ENCODE results near the gene IGF2BP2. TPM values are rescaled to one million over a fixed set of nuclear protein-coding genes. Genes with fewer than 3 reads are reported as not detected.
"Not testable (repeated sequence)": the region's sequence is repeated elsewhere in the genome, so short reads cannot be mapped to it uniquely, and the experiment has no call there.

The IGF2BP2 gene
- total RNA-seq, 1 donor from 2014 or later = 17.9 TPM

DNA sequence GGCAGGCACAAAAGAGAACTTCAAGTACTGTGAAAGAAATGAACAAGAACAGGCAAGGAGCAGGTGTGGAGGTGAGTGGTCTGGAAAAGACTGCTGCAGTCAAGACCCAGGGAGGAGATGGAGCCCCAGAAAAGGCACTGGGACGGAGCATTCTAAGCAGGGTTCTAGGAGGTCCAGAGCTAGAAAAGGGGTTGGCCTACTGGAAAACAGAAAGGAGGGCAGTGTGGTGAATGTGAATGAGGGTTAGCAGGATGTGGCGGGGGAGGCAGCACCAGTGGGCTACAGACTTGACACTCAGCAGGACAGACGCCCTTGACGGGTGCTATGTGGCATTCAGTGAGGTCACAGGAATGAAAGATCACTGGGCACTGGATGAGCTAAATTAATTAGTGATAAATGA, 163.1 kb downstream of the IGF2BP2 start:
- intact Hi-C loops (cut with micrococcal nuclease) = no loop called here
- Histone ChIP-seq H3K4me1 (peaks cover 25% of the 10 kb centered on the region), H3K27me3 (ENCODE audit: low read depth) (no peaks in the 10 kb centered on the region), H3K36me3 (no peaks in the 10 kb centered on the region), H3K27ac (replicated peaks) (no peak overlapping the region), H3K4me3 (no peak overlapping the region), H3K9me3 (replicated peaks) (no peaks in the 10 kb centered on the region)
- DNase-seq = no peak
- TF ChIP-seq, protein P1, sequence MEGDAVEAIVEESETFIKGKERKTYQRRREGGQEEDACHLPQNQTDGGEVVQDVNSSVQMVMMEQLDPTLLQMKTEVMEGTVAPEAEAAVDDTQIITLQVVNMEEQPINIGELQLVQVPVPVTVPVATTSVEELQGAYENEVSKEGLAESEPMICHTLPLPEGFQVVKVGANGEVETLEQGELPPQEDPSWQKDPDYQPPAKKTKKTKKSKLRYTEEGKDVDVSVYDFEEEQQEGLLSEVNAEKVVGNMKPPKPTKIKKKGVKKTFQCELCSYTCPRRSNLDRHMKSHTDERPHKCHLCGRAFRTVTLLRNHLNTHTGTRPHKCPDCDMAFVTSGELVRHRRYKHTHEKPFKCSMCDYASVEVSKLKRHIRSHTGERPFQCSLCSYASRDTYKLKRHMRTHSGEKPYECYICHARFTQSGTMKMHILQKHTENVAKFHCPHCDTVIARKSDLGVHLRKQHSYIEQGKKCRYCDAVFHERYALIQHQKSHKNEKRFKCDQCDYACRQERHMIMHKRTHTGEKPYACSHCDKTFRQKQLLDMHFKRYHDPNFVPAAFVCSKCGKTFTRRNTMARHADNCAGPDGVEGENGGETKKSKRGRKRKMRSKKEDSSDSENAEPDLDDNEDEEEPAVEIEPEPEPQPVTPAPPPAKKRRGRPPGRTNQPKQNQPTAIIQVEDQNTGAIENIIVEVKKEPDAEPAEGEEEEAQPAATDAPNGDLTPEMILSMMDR (IDR thresholded peaks at IDR 0.05; ENCODE audit: borderline replicate concordance) = no peak

- H3K27ac ChIP-seq (replicated peaks); intact Hi-C loops (cut with micrococcal nuclease); H3K36me3 ChIP-seq; H3K27me3 ChIP-seq (ENCODE audit: low read depth); DNase-seq; H3K4me3 ChIP-seq; H3K9me3 ChIP-seq (replicated peaks): not testable (repeated sequence)
- H3K4me1 ChIP-seq = peaks cover 27% of the 10 kb centered on the region
Measured at GRCh38 chr3:185661296-185661695, 163.5 kb downstream of the IGF2BP2 start.

GRCh38 chr3:185659942-185660921, 164.6 kb downstream of the IGF2BP2 start:
- Histone ChIP-seq H3K4me1 (peaks cover 35% of the 10 kb centered on the region), H3K4me3 (no peak overlapping the region), H3K9me3 (replicated peaks) (no peaks in the 10 kb centered on the region), H3K27me3 (ENCODE audit: low read depth) (no peaks in the 10 kb centered on the region), H3K36me3 (no peaks in the 10 kb centered on the region), H3K27ac (replicated peaks) (no peak overlapping the region)
- TF ChIP-seq, protein P1 (IDR thresholded peaks at IDR 0.05; ENCODE audit: borderline replicate concordance) = peak; percentile 97
- intact Hi-C loops (cut with micrococcal nuclease) = no loop called here
- peak; percentile 66 for DNase-seq

GRCh38 chr3:185658943-185659342, 165.9 kb downstream of the IGF2BP2 start:
- intact Hi-C loops (cut with micrococcal nuclease) = no loop called here
- DNase-seq = no peak
- H3K27ac ChIP-seq (replicated peaks) = peak overlapping the region; percentile 25
- no peaks in the 10 kb centered on the region for H3K27me3 ChIP-seq (ENCODE audit: low read depth)
- H3K9me3 ChIP-seq (replicated peaks) = no peaks in the 10 kb centered on the region
- peaks cover 35% of the 10 kb centered on the region for H3K4me1 ChIP-seq
- H3K4me3 ChIP-seq = no peak overlapping the region
- TF ChIP-seq, protein P1 (IDR thresholded peaks at IDR 0.05; ENCODE audit: borderline replicate concordance) = no peak
- no peaks in the 10 kb centered on the region for H3K36me3 ChIP-seq

- DNase-seq = peak; percentile 48
- no peak overlapping the region for H3K4me3 ChIP-seq
- peaks cover 35% of the 10 kb centered on the region for H3K4me1 ChIP-seq
- TF ChIP-seq, protein P1 (IDR thresholded peaks at IDR 0.05; ENCODE audit: borderline replicate concordance) = no peak
- intact Hi-C loops (cut with micrococcal nuclease) = no loop called here
- H3K9me3 ChIP-seq (replicated peaks) = no peaks in the 10 kb centered on the region
- no peaks in the 10 kb centered on the region for H3K36me3 ChIP-seq
- H3K27me3 ChIP-seq (ENCODE audit: low read depth) = no peaks in the 10 kb centered on the region
- peak overlapping the region; percentile 60 for H3K27ac ChIP-seq (replicated peaks)
Measured at GRCh38 chr3:185658504-185658912, 166.3 kb downstream of the IGF2BP2 start.
